GM13977 (cell line): Measurements from ENCODE around the gene IRAK3.

Experiments
- DNase-seq: peaks from one replicate; pipeline ENCODE4 v3.0.0; 2012; ENCODE audit warnings: low spot score
- CTCF ChIP-seq: IDR thresholded peaks from 2 replicates; pipeline ENCODE4 v1.5.1; 2012; ENCODE audit warnings: mild to moderate bottlenecking, control low read depth; ENCODE audit not compliant: insufficient read depth; ENCODE audit errors: extremely low read depth, missing control alignments
- in situ Hi-C: fragments of 300-500 bp; cut with MboI; formaldehyde crosslinking; loops from one replicate; pipeline ENCODE4 v1.12.0; 2022; ENCODE audit warnings: low sequenced_read_pairs, low pct_unique_long_range_greater_than_20kb, mixed read lengths, inconsistent platforms; ENCODE audit not compliant: unreplicated experiment

The IRAK3 gene

GRCh38 chr12:66240096-66240820, 51.2 kb downstream of the IRAK3 start:
- TF ChIP-seq CTCF = no peak
- in situ Hi-C loops = no loop called here
- DNase-seq = no peak

GRCh38 chr12:66241061-66242043, 52.3 kb downstream of the IRAK3 start:
- in situ Hi-C loops = no loop called here
- no peak for DNase-seq
- no peak for TF ChIP-seq CTCF

- in situ Hi-C loops = no loop called here
- no peak for DNase-seq
- TF ChIP-seq CTCF = no peak
Measured at GRCh38 chr12:66242311-66242710, 53.3 kb downstream of the IRAK3 start.

GRCh38 chr12:66243911-66244310, 54.9 kb downstream of the IRAK3 start:
- no peak for TF ChIP-seq CTCF
- in situ Hi-C loops = no loop called here
- DNase-seq = no peak

GRCh38 chr12:66244446-66244845, 55.4 kb downstream of the IRAK3 start:
- DNase-seq = no peak
- in situ Hi-C loops = no loop called here
- no peak for TF ChIP-seq CTCF

GRCh38 chr12:66247741-66248140, 58.7 kb downstream of the IRAK3 start:
- no peak for TF ChIP-seq CTCF

More at GRCh38 chr12:66247741-66248140, 58.7 kb downstream of the IRAK3 start:
- DNase-seq = no peak
- in situ Hi-C loops = no loop called here
